Measurements from ENCODE around the gene NAPA. TPM values are rescaled to one million over a fixed set of nuclear protein-coding genes. Genes with fewer than 3 reads are reported as not detected.

The NAPA gene
- total RNA-seq, 1 experiment from 2014 or later: 61.3 TPM

DNA sequence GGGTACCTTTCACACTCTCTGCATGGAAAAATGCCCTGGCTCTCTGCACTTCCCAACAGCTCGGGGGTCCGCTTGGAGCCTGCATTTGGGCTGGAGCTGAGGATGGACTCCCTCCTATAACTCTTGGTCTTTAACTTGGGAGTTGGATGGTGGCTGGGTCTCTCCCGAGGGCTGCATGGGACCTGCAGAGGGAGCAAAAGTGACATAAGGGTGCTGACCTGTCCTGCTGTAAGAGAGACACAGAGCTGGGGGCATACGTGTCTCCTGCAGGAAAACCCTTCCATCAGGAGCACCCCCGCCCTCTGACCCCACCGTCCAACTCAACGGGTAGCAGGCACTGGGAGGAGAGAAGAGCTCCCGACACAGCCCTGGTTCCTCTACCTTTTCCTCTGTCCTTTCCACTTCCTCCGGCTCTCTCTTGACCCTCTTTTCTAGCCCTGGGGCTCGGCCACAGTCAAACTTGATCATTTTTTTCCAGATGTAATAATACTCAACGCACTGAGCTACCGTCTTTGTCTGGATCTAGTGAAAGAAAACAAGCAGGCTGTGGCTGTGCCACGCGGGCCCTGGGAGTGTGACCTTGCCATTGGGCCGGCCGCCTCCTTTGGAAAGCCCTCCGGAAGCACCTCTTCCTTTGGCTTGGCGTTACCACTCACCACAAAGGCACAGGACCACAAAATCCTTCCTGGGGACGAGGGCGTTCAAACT, 6.8 kb upstream of the NAPA start:
- H3K36me3 Mint-ChIP-seq: no peaks in the 10 kb centered on the region
- ChIA-PET POLR2A (interaction anchor here (0.6 kb wide), 1 partner anchor 11 kb away, joined by 6 read pairs; no protein-coding TSS in a partner anchor), CTCF (interaction anchor here (0.6 to 5.1 kb wide), 12 partner anchors 10 to 244 kb away, joined by 3 to 39 read pairs (median 4); partner anchors contain the start of gene EHD2)
- ATAC-seq: no peak
- H3K4me3 Mint-ChIP-seq: no peak overlapping the region
- peaks cover 5% of the 10 kb centered on the region; the same call in 1 of the 2 replicates for H3K4me1 Mint-ChIP-seq
- TF ChIP-seq, protein P1, sequence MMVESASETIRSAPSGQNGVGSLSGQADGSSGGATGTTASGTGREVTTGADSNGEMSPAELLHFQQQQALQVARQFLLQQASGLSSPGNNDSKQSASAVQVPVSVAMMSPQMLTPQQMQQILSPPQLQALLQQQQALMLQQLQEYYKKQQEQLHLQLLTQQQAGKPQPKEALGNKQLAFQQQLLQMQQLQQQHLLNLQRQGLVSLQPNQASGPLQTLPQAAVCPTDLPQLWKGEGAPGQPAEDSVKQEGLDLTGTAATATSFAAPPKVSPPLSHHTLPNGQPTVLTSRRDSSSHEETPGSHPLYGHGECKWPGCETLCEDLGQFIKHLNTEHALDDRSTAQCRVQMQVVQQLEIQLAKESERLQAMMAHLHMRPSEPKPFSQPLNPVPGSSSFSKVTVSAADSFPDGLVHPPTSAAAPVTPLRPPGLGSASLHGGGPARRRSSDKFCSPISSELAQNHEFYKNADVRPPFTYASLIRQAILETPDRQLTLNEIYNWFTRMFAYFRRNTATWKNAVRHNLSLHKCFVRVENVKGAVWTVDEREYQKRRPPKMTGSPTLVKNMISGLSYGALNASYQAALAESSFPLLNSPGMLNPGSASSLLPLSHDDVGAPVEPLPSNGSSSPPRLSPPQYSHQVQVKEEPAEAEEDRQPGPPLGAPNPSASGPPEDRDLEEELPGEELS (CRISPR knock-in tag; IDR thresholded peaks at IDR 0.05): no peak
- TF ChIP-seq EMX1 (CRISPR knock-in tag; IDR thresholded peaks at IDR 0.05): no peak
- peaks cover 5% of the 10 kb centered on the region for H3K27me3 Mint-ChIP-seq (ENCODE audit: low read depth)
- no peak overlapping the region for H3K27ac Mint-ChIP-seq
- no peaks in the 10 kb centered on the region for H3K9me3 Mint-ChIP-seq
- no peak for DNase-seq (ENCODE audit: low spot score)

DNA sequence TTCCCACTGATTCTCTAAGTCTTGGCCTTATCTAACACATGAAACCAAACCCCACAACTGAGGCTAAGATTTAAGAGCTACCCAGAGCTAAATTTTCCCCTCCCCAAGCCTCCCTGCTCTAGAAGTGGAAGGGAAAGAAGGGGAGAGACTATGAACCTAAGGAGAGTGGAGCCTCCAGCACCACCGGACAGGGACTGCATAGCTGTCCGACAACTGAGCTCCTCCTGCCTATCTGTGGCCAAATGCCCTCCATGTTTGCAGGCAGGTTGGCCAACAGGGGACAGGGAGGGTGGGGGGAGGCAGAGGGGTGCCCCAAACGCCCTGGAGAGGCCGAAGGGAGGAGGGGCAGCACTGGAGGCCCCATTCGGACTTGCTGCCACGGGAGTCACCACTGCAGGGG, 6.0 kb upstream of the NAPA start:
- Mint-ChIP-seq H3K27me3 (ENCODE audit: low read depth) (peaks cover 4% of the 10 kb centered on the region; the same call in 1 of the 2 replicates), H3K4me1 (peaks cover 9% of the 10 kb centered on the region), H3K36me3 (no peaks in the 10 kb centered on the region), H3K27ac (no peak overlapping the region), H3K9me3 (no peaks in the 10 kb centered on the region), H3K4me3 (no peak overlapping the region)
- ATAC-seq: no peak
- ChIA-PET CTCF (interaction anchor here (0.6 to 5.1 kb wide), 14 partner anchors 11 to 234 kb away, joined by 3 to 39 read pairs (median 4); partner anchors contain the start of gene EHD2), POLR2A (interaction anchor here (0.6 kb wide), 1 partner anchor 99 kb away, joined by 3 read pairs; no protein-coding TSS in a partner anchor)
- DNase-seq (ENCODE audit: low spot score): no peak
- TF ChIP-seq NR3C1 (CRISPR knock-in tag; conservative IDR thresholded peaks at IDR 0.05; ENCODE audit: low read depth) (no peak), FOXJ3 (CRISPR knock-in tag; IDR thresholded peaks at IDR 0.05; ENCODE audit: borderline replicate concordance) (no peak), MXD4 (CRISPR knock-in tag; IDR thresholded peaks at IDR 0.05; ENCODE audit: borderline replicate concordance) (no peak), CREB1 (CRISPR knock-in tag; IDR thresholded peaks at IDR 0.05) (no peak), KAT7 (CRISPR knock-in tag; IDR thresholded peaks at IDR 0.05; ENCODE audit: borderline replicate concordance) (no peak), ZNF219 (CRISPR knock-in tag; IDR thresholded peaks at IDR 0.05; ENCODE audit: borderline replicate concordance) (no peak)
- TF ChIP-seq, protein P2, sequence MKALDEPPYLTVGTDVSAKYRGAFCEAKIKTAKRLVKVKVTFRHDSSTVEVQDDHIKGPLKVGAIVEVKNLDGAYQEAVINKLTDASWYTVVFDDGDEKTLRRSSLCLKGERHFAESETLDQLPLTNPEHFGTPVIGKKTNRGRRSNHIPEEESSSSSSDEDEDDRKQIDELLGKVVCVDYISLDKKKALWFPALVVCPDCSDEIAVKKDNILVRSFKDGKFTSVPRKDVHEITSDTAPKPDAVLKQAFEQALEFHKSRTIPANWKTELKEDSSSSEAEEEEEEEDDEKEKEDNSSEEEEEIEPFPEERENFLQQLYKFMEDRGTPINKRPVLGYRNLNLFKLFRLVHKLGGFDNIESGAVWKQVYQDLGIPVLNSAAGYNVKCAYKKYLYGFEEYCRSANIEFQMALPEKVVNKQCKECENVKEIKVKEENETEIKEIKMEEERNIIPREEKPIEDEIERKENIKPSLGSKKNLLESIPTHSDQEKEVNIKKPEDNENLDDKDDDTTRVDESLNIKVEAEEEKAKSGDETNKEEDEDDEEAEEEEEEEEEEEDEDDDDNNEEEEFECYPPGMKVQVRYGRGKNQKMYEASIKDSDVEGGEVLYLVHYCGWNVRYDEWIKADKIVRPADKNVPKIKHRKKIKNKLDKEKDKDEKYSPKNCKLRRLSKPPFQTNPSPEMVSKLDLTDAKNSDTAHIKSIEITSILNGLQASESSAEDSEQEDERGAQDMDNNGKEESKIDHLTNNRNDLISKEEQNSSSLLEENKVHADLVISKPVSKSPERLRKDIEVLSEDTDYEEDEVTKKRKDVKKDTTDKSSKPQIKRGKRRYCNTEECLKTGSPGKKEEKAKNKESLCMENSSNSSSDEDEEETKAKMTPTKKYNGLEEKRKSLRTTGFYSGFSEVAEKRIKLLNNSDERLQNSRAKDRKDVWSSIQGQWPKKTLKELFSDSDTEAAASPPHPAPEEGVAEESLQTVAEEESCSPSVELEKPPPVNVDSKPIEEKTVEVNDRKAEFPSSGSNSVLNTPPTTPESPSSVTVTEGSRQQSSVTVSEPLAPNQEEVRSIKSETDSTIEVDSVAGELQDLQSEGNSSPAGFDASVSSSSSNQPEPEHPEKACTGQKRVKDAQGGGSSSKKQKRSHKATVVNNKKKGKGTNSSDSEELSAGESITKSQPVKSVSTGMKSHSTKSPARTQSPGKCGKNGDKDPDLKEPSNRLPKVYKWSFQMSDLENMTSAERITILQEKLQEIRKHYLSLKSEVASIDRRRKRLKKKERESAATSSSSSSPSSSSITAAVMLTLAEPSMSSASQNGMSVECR (CRISPR knock-in tag; IDR thresholded peaks at IDR 0.05; ENCODE audit: borderline replicate concordance): no peak
- TF ChIP-seq, protein P3, sequence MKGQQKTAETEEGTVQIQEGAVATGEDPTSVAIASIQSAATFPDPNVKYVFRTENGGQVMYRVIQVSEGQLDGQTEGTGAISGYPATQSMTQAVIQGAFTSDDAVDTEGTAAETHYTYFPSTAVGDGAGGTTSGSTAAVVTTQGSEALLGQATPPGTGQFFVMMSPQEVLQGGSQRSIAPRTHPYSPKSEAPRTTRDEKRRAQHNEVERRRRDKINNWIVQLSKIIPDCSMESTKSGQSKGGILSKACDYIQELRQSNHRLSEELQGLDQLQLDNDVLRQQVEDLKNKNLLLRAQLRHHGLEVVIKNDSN (CRISPR knock-in tag; IDR thresholded peaks at IDR 0.05): no peak
- TF ChIP-seq, protein P4, sequence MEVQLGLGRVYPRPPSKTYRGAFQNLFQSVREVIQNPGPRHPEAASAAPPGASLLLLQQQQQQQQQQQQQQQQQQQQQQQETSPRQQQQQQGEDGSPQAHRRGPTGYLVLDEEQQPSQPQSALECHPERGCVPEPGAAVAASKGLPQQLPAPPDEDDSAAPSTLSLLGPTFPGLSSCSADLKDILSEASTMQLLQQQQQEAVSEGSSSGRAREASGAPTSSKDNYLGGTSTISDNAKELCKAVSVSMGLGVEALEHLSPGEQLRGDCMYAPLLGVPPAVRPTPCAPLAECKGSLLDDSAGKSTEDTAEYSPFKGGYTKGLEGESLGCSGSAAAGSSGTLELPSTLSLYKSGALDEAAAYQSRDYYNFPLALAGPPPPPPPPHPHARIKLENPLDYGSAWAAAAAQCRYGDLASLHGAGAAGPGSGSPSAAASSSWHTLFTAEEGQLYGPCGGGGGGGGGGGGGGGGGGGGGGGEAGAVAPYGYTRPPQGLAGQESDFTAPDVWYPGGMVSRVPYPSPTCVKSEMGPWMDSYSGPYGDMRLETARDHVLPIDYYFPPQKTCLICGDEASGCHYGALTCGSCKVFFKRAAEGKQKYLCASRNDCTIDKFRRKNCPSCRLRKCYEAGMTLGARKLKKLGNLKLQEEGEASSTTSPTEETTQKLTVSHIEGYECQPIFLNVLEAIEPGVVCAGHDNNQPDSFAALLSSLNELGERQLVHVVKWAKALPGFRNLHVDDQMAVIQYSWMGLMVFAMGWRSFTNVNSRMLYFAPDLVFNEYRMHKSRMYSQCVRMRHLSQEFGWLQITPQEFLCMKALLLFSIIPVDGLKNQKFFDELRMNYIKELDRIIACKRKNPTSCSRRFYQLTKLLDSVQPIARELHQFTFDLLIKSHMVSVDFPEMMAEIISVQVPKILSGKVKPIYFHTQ (CRISPR knock-in tag; IDR thresholded peaks at IDR 0.05): no peak
- TF ChIP-seq, protein P5, sequence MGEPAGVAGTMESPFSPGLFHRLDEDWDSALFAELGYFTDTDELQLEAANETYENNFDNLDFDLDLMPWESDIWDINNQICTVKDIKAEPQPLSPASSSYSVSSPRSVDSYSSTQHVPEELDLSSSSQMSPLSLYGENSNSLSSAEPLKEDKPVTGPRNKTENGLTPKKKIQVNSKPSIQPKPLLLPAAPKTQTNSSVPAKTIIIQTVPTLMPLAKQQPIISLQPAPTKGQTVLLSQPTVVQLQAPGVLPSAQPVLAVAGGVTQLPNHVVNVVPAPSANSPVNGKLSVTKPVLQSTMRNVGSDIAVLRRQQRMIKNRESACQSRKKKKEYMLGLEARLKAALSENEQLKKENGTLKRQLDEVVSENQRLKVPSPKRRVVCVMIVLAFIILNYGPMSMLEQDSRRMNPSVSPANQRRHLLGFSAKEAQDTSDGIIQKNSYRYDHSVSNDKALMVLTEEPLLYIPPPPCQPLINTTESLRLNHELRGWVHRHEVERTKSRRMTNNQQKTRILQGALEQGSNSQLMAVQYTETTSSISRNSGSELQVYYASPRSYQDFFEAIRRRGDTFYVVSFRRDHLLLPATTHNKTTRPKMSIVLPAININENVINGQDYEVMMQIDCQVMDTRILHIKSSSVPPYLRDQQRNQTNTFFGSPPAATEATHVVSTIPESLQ (CRISPR knock-in tag; IDR thresholded peaks at IDR 0.05): no peak
- TF ChIP-seq, protein P6, sequence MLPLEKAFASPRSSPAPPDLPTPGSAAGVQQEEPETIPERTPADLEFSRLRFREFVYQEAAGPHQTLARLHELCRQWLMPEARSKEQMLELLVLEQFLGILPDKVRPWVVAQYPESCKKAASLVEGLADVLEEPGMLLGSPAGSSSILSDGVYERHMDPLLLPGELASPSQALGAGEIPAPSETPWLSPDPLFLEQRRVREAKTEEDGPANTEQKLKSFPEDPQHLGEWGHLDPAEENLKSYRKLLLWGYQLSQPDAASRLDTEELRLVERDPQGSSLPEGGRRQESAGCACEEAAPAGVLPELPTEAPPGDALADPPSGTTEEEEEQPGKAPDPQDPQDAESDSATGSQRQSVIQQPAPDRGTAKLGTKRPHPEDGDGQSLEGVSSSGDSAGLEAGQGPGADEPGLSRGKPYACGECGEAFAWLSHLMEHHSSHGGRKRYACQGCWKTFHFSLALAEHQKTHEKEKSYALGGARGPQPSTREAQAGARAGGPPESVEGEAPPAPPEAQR (CRISPR knock-in tag; IDR thresholded peaks at IDR 0.05): no peak
- TF ChIP-seq, protein P7, sequence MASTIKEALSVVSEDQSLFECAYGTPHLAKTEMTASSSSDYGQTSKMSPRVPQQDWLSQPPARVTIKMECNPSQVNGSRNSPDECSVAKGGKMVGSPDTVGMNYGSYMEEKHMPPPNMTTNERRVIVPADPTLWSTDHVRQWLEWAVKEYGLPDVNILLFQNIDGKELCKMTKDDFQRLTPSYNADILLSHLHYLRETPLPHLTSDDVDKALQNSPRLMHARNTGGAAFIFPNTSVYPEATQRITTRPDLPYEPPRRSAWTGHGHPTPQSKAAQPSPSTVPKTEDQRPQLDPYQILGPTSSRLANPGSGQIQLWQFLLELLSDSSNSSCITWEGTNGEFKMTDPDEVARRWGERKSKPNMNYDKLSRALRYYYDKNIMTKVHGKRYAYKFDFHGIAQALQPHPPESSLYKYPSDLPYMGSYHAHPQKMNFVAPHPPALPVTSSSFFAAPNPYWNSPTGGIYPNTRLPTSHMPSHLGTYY (CRISPR knock-in tag; IDR thresholded peaks at IDR 0.05): no peak
- TF ChIP-seq, protein P8, sequence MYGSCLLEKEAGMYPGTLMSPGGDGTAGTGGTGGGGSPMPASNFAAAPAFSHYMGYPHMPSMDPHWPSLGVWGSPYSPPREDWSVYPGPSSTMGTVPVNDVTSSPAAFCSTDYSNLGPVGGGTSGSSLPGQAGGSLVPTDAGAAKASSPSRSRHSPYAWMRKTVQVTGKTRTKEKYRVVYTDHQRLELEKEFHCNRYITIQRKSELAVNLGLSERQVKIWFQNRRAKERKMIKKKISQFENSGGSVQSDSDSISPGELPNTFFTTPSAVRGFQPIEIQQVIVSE (CRISPR knock-in tag; IDR thresholded peaks at IDR 0.05; ENCODE audit: borderline replicate concordance): no peak
- TF ChIP-seq, protein P9, sequence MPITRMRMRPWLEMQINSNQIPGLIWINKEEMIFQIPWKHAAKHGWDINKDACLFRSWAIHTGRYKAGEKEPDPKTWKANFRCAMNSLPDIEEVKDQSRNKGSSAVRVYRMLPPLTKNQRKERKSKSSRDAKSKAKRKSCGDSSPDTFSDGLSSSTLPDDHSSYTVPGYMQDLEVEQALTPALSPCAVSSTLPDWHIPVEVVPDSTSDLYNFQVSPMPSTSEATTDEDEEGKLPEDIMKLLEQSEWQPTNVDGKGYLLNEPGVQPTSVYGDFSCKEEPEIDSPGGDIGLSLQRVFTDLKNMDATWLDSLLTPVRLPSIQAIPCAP (CRISPR knock-in tag; IDR thresholded peaks at IDR 0.05): no peak
